ENCODE results near the gene TRPC3. TPM values are rescaled to one million over a fixed set of nuclear protein-coding genes. Genes with fewer than 3 reads are reported as not detected.

TRPC3 gene
- total RNA-seq, 1 donor: not detected

DNA sequence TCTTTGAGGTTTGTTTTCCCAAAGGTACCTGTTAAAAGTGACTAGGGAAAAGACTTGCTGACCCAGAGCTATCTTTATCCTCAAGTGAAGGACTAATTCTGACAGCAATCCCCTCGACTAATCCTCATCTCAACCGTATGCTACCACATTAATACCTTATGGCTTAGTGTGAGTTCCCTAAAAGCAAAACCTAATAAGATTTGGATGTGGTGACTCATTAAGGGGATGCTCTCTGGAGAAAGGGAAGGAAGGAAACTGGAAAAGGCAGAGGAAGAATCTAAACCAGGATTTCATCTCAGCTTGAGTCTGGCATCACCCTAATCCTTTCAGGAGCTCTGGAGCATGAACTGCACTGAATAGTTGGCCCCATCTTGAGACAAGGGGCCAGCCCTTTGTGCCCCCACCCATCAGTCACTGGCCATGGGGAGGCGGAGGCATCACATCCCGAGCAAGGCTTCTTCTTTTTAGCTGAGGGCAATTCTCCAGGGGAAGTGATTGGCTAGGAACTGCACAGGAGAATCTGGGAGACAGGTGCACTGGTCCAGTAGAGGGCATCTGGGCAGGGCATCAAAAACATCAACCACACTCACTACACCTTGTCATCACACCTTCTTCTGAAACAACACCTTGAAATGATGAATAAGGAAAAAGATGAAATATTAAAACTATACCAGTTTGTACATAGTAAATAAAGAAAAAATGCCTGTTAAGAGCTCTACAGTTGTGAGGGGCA, 74.7 kb downstream of the TRPC3 start:
- DNase-seq (ENCODE audit: low read depth in 2 of 3, low spot score in 2 of 3): no peak

DNA sequence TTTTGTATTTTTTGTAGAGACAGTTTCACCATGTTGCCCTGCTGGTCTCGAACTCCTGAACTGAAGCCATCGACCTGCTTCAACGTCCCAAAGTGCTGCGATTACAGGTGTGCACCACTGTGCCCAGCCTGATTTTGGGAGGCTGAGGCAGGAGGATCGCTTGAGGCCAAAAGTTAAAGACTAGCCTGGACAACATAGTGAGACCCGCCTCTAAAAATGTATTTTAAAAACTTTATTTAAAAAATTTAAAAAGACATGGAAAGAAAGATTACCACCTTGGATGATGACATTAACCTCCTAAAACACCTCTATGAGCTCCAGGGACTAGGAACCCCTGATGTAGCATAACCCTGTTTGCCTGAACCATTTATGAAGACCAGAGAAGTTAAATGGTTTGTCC, 75.8 kb downstream of the TRPC3 start:
- DNase-seq (ENCODE audit: low read depth in 2 of 3, low spot score in 2 of 3): no peak

GRCh38 chr4:121875652-121876051, 76.2 kb downstream of the TRPC3 start:
- DNase-seq (ENCODE audit: low read depth in 2 of 3, low spot score in 2 of 3): no peak

DNA sequence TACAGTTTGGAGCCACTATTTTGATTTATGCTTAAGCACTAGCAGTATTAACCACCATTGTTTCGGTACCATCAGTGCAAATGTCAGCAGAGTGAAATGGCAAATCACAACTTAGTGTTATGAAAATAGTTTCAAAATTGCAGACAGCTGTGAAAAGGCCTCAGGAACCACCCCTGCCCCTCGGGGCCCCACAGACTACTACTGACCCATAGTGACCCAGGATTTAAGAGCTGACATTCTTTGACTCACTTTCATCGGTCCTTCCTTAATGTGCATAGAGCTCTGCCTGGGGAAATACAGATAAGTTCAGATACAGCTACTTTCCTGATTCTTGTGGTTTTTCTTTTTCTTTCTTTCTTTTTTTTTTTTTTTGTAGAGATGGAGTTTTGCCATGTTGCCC, 78.3 kb downstream of the TRPC3 start:
- peak in 2 of 3 donors; percentile 18 to 58 for DNase-seq (ENCODE audit: low read depth in 2 of 3, low spot score in 2 of 3)

GRCh38 chr4:121869841-121870822, 81.7 kb downstream of the TRPC3 start, which contains the start of gene BBS7:
Gene BBS7 (minus strand): TSS chr4:121870474. CDS start chr4:121870313, 161 bp downstream.
- peak; percentile 74 to 98 (median 97) for DNase-seq (ENCODE audit: low read depth in 2 of 3, low spot score in 2 of 3)

DNA sequence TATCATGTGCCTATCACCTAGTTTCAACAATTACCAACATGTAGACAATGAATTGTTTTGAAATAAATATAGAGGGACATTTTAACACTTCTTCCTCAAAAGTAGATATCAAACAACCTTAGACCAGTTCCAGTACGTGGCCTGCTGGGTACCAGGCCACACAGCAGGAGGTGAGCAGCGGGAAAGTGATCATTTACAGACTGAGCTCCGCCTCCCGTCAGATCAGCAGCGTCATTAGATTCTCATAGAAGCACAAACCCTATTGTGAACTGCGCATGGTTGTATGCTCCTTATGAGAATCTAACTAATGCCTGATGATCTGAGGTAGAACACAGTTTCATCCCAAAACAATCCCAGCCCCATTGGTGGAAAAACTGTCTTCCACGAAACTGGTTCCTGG, 88.1 kb downstream of the TRPC3 start:
- no peak for DNase-seq (ENCODE audit: low read depth in 2 of 3, low spot score in 2 of 3)

GRCh38 chr4:121861426-121861825, 90.4 kb downstream of the TRPC3 start:
- DNase-seq (ENCODE audit: low read depth in 2 of 3, low spot score in 2 of 3): no peak

DNA sequence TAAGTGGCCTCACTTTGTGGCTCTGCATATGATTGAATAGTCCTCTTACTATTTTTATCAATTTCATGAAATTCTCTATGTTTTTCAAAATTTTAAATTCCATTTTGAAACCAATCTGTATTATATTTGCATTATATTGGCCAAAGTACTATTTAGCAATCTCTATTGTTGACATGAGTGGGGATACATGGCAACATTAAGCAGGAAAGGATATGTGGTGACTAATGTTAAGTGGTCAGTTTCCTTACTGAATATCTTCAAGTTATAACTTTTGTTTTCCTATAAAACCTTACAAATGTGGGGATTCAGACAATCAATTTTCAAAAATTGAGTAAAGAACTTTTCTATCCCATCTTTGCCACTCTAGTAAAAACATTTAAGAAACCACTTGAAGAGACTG, 91.7 kb downstream of the TRPC3 start:
- no peak for DNase-seq (ENCODE audit: low read depth in 2 of 3, low spot score in 2 of 3)

DNA sequence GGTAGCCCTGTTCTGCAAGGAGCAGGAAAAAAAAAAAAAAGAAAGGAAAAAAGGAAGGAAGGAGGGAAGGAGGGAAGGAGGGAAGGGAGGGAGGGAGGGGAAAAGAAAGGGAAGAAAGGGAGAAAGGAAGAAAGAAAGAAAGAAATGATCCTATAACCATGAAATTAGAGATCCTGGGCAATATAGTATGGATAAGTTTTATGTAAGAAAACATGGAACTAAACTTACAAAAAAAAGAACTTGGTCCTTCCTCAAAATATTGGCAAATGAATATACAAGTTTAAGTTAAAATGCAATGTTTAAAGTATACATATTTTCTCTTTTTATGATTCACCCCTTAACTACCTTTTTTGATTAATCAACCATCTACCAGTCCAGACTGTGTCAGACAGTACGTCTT, 100.5 kb downstream of the TRPC3 start:
- DNase-seq (ENCODE audit: low read depth in 2 of 3, low spot score in 2 of 3): no peak

DNA sequence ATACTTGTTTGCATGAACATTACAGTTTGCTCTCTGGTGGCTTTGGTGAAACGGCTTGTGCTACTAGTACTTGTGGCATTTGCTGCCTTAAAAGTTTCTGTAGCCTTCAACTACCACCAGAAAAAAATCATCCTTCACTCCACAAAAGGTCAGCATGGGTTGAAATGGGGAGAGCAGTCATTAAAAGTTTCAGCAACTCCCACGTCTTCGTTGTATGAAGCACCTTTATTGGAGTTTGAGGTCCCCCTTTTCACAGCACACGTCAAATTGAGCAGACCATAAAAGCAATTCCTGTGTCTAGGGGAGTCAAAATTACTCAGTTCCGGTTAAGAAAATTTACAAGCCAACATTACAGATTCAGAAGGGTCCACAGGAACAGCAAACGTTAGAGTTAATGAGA, 105.2 kb downstream of the TRPC3 start:
- no peak for DNase-seq (ENCODE audit: low read depth in 2 of 3, low spot score in 2 of 3)

- DNase-seq (ENCODE audit: low read depth in 2 of 3, low spot score in 2 of 3): no peak
These were observed 109.0 kb downstream of the TRPC3 start for GRCh38 chr4:121842862-121843261.

DNA sequence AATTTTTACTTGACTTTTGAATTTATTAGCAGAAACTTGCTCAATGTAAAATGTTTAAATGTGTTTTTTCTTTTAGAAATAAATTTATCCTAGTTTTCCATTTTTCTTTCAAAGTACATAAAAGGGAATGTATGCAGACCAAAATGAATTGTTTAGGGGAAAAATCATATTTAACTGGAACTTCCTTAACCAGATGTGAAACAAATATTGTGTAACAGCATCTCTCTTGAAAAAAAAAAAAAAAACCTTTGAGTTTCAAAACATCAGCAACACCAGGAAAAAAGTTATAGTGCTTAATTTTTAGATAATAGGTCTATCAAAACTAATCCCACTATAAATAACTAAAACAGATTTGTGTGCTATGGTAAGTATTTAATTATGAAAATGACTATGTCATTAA, 113.7 kb downstream of the TRPC3 start:
- DNase-seq (ENCODE audit: low read depth in 2 of 3, low spot score in 2 of 3): no peak

GRCh38 chr4:121829511-121829910, 122.3 kb downstream of the TRPC3 start:
- no peak for DNase-seq (ENCODE audit: low read depth in 2 of 3, low spot score in 2 of 3)

Other genes with a start within 250 kb of the TRPC3 start
- under 0.01 TPM for gene SMIM43, start 186.9 kb downstream of the TRPC3 start, total RNA-seq
- 25.9 TPM for gene EXOSC9, start 150.7 kb downstream of the TRPC3 start, total RNA-seq
- 4.6 TPM for gene CCNA2, start 128.2 kb downstream of the TRPC3 start, total RNA-seq
- 6.2 TPM for gene BBS7, start 81.6 kb downstream of the TRPC3 start, total RNA-seq
- gene BLTP1, start 200.3 kb upstream of the TRPC3 start, total RNA-seq: 60.6 TPM

All from hematopoietic multipotent progenitor cell (in vitro differentiated cells).